Measurements from ENCODE around the gene NHLH1. TPM values are rescaled to one million over a fixed set of nuclear protein-coding genes. Genes with fewer than 3 reads are reported as not detected.

The NHLH1 gene
- total RNA-seq, 2 experiments from 2014 or later: 0.24 to 0.47 TPM

DNA sequence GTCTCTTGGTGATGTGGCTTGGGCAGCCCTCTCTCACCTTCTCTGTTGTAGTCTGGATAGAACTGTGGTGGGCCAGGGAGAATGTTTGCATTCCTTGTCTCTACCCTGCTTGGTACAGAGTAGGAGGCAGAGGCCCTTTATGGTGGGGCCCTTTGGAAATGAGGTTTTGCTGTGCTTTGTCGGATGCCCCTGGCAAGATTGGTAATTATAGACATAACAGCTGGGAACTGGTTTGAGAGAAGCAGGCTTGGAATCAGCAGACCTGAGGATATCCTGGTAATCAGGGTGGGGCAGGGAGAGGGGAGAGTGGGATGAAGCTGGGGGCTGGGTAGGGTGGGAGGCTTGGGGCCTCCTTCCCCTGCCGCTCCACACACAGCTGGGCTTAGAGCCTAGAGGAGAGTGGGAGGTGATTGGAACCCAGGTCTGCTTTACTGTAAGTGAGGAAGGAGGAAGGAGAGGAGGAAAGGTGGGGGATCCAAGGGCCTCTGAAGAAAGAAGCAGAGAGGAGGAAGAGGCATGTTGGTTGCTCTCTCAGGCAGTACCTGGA is 38.5 kb downstream of the NHLH1 start:
- Mint-ChIP-seq H3K36me3 (ENCODE audit: low read depth) (no peaks in the 10 kb centered on the region), H3K9me3 (ENCODE audit: insufficient read depth) (no peaks in the 10 kb centered on the region), H3K4me1 (ENCODE audit: low read depth) (no peaks in the 10 kb centered on the region), H3K27ac (no peak overlapping the region), H3K4me3 (no peak overlapping the region), H3K27me3 (ENCODE audit: low read depth) (peaks cover 26% of the 10 kb centered on the region)
- POLR2A ChIA-PET: no interaction called here
- DNase-seq: no peak
- CTCF ChIA-PET: no interaction called here
- ATAC-seq: no peak

DNA sequence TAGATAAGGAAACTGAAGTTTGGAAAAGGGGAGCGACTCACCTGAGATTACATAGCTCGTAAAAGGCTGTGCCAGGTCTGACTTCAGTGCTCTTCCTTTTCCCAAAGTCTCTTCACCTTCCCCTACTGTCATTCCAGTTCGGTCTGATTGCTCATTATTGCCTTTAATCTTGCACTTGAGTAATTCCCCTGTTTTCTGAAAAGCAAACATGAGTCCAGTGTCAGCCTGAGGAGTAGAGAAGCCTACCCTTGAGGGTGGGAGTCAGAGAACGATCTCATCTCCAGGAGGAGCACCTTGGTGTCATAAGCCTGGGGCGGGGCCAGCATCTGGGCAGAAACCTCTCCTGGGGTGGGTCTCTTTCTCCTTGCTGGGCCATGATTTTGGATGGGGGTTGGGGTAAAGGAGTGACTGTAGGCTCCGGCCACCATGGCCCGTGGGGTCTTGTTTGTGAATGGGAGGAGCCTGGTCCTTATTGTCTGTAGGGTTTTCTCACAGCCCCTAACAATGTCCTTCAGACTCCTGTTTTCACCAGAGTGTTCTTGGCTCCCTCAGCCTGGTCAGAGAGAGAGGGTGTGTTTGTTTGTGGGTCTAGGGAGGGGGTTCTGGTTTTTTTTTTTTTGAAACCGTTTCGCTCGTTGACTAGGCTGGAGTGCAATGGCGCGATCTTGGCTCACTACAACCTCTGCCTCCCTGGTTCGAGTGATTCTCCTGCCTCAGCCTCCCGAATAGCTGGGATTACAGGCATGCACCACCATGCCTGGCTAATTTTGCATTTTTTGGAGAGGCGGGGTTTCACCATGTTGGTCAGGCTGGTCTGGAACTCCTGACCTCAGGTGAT is 39.5 kb downstream of the NHLH1 start:
- no peaks in the 10 kb centered on the region for H3K36me3 Mint-ChIP-seq (ENCODE audit: low read depth)

DNA sequence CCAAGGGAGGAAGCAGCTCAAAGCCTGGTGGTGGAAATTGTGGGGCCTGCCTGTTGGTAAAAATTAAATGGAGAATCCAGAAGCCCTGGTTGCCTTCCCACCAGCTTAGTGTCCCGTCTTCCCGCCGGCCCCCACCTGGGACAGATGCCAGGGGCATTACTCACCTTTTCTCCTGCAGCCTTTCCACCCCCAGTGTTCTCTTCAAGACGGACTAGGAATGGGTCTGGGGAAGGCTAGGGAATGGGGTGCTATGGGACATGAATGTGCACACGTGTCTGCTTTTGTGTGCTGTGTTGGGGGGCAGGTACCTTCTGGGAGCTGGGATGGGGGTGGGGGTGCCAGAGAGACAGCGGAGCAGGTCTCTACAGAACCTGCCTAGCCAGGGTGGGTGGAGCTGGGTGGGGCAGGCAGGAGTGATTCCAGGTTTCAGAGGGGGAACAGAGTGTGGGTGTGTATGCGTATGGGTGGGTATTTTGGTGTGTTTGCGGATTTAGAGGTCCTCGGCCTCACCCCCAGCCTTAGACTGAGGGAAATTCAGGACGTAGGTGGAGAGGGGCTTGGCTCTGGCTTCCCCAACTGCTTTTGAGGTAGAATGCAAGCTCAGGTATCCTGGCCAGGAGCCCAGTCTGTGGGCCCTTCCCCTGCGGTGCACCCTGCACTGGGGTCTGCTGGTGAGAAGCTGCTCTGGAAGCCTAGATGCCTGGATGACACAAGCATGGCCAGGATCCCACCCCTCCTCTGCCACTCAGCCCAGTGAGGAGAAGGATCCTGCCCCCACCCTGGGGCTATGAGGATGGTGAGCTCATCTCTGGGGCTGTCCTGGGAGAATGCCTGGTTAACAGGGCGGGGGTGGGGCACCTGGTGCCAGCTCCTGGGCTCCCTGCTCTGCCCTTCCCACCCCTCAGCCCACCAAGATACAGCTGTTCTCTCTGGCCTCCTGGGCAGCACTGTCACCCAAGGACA is 41.2 kb downstream of the NHLH1 start:
- Mint-ChIP-seq H3K4me1 (ENCODE audit: low read depth) (no peaks in the 10 kb centered on the region), H3K9me3 (ENCODE audit: insufficient read depth) (no peaks in the 10 kb centered on the region), H3K4me3 (no peak overlapping the region), H3K27me3 (ENCODE audit: low read depth) (peaks cover 6% of the 10 kb centered on the region), H3K36me3 (ENCODE audit: low read depth) (no peaks in the 10 kb centered on the region), H3K27ac (no peak overlapping the region)
- CTCF ChIA-PET: no interaction called here
- ATAC-seq: no peak
- POLR2A ChIA-PET: no interaction called here
- DNase-seq: no peak

More for the DNA sequence above, 39.5 kb downstream of the NHLH1 start:
- no peaks in the 10 kb centered on the region for H3K4me1 Mint-ChIP-seq (ENCODE audit: low read depth)
- ATAC-seq (no peak), DNase-seq (no peak)
- no peak overlapping the region for H3K4me3 Mint-ChIP-seq
- H3K27ac Mint-ChIP-seq: no peak overlapping the region
- CTCF ChIA-PET: no interaction called here
- POLR2A ChIA-PET: no interaction called here
- peaks cover 22% of the 10 kb centered on the region for H3K27me3 Mint-ChIP-seq (ENCODE audit: low read depth)
- H3K9me3 Mint-ChIP-seq (ENCODE audit: insufficient read depth): no peaks in the 10 kb centered on the region

DNA sequence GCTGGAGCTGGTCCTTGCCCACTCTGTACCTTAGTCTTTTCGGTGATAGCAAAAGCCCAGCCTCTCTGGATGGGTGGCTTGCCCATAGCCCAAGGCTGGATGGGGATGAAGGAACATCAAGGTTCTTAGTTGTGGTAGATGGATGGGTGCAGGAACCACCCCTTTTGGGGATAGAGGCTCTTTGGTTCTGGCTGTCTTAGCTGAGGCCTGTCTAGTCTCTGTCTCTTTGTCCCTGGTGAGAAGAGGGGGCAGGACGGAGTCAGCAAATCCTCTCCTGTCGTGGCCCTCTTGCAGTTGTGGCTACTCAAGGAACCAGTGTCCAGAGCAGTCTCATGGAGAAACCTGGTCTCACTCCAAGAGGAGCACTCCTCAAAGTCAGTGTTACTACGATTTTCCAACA is 42.0 kb downstream of the NHLH1 start:
- no peak for DNase-seq
- Mint-ChIP-seq H3K36me3 (ENCODE audit: low read depth) (no peaks in the 10 kb centered on the region), H3K27ac (no peak overlapping the region), H3K27me3 (ENCODE audit: low read depth) (peaks cover 3% of the 10 kb centered on the region), H3K9me3 (ENCODE audit: insufficient read depth) (no peaks in the 10 kb centered on the region), H3K4me3 (no peak overlapping the region), H3K4me1 (ENCODE audit: low read depth) (no peaks in the 10 kb centered on the region)
- CTCF ChIA-PET: no interaction called here
- no peak for ATAC-seq
- POLR2A ChIA-PET: no interaction called here

DNA sequence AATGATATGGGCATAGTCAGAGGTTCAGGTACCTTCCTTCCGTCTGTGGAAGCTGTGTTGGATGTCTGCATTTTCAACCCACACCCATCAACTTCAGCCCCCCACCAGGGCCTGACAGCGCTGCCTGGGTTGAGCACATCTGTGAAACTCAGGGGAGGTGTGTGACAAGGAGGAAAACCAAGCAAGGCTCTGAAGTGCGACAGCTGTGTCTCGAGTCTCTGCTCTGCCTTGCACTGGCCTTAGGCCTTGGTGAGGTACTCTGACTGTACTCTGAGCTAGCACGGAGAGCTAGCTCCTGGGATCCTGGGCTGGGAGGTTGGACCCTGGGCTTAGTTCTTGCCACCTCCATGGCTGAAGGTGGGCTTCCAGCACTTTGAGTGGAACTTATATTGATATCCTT is 42.6 kb downstream of the NHLH1 start:
- no peak overlapping the region for H3K27ac Mint-ChIP-seq
- no peak for ATAC-seq
- H3K27me3 Mint-ChIP-seq (ENCODE audit: low read depth): peaks cover 5% of the 10 kb centered on the region
- no peak overlapping the region for H3K4me3 Mint-ChIP-seq
- H3K4me1 Mint-ChIP-seq (ENCODE audit: low read depth): no peaks in the 10 kb centered on the region
- H3K9me3 Mint-ChIP-seq (ENCODE audit: insufficient read depth): no peaks in the 10 kb centered on the region
- no peak for DNase-seq
- ChIA-PET CTCF (interaction anchor here (0.7 to 1.7 kb wide), 2 partner anchors 33 to 200 kb away, joined by 3 to 4 read pairs; no protein-coding TSS in a partner anchor), POLR2A (no interaction called here)
- H3K36me3 Mint-ChIP-seq (ENCODE audit: low read depth): no peaks in the 10 kb centered on the region

DNA sequence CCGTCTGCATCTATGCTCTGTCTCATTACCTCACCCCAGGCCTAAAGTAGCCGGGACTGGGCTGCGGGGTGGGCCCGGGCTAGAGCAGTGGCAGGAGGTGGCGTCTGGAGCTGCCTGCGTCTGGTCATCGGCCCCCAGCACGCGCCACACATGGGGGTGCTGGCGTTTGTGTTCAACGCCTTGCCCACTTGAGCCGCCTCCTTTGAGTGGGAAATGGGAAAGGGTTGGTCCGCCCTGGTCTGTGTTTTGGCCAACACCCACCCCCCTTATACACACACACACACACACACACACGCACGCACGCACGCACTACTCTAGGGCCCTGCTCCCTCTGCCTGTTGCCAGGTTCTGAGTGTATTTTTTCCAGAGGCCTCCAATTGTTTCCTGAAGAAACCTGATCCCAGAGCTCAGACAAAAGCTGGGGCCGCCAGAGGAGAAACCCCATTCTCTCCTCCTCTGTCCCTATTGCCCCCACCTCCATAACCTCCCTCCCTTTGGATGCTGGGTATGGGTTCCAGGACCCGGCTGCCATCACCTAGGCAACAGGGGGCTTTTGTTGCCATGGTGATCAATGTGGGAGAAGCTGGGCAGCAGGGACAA is 43.6 kb downstream of the NHLH1 start:
- DNase-seq: no peak

DNA sequence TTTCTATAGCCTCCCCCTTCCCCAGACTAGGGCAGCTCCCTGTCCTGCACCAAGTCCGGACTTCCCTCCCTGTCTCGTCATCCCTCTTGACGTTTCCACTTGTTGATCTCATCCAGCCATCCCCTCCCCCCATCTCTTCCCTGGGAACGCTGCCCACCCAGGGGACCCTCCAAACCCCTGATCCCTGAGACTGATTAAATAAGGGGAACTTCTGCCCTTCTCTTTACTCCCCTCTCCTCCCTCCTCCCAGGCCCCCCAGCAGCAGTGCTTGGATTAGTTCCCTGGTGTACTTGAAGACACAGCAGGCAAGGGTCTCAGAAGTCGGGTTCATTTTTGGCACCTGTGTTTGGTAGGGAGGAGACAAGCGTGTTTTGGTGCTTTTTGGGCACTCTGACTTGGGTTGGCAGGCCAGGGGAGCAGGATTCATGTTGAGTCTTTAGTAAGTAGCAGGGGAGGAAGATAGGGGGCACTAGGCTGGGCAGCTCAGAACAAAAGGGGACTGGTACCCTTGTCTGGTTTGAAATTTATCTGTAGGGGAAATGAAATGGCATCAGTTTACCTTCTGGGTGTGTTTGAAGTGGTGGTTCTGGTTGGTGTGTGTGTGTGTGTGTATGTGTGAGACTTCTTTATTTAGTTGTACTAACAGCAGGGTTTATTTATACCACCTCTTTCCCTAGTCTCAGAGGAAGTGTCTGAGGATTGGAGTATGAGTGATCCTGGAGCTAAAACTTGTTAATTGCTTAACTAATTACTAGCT is 44.6 kb downstream of the NHLH1 start:
- POLR2A ChIA-PET: no interaction called here
- CTCF ChIA-PET: interaction anchor here (0.7 kb wide), 1 partner anchor 167 kb away, joined by 3 read pairs; no protein-coding TSS in a partner anchor
- H3K36me3 Mint-ChIP-seq (ENCODE audit: low read depth): no peaks in the 10 kb centered on the region
- H3K4me3 Mint-ChIP-seq: no peak overlapping the region
- H3K27me3 Mint-ChIP-seq (ENCODE audit: low read depth): peaks cover 6% of the 10 kb centered on the region
- DNase-seq (no peak), ATAC-seq (no peak)
- no peak overlapping the region for H3K27ac Mint-ChIP-seq
- no peaks in the 10 kb centered on the region for H3K9me3 Mint-ChIP-seq (ENCODE audit: insufficient read depth)
- no peaks in the 10 kb centered on the region for H3K4me1 Mint-ChIP-seq (ENCODE audit: low read depth)

More for the DNA sequence above, 43.6 kb downstream of the NHLH1 start:
- no peak overlapping the region for H3K27ac Mint-ChIP-seq
- H3K27me3 Mint-ChIP-seq (ENCODE audit: low read depth): peaks cover 6% of the 10 kb centered on the region
- no peak overlapping the region for H3K4me3 Mint-ChIP-seq
- ChIA-PET CTCF (interaction anchor here (0.7 to 1.7 kb wide), 2 partner anchors 34 to 199 kb away, joined by 3 to 4 read pairs; no protein-coding TSS in a partner anchor), POLR2A (no interaction called here)
- H3K4me1 Mint-ChIP-seq (ENCODE audit: low read depth): no peaks in the 10 kb centered on the region
- no peak for ATAC-seq
- no peaks in the 10 kb centered on the region for H3K36me3 Mint-ChIP-seq (ENCODE audit: low read depth)
- H3K9me3 Mint-ChIP-seq (ENCODE audit: insufficient read depth): no peaks in the 10 kb centered on the region

DNA sequence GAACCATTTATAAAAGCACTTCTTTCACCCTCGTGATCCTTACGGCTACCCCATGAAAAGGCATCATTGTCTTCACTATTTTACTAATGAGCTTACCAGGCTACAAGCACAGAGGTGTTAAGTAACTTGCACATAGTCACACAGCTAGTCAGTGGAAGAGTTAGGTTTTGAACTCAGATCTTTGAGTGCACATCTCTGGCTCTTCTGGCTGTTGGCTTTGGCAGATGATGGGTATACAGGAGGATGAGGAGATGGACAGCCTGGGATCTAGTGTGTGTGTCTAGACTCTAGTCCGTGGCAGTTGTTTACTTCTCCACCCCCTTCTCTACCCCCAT is 45.1 kb downstream of the NHLH1 start:
- ChIA-PET POLR2A (no interaction called here), CTCF (interaction anchor here (0.7 kb wide), 1 partner anchor 166 kb away, joined by 3 read pairs; no protein-coding TSS in a partner anchor)
- Mint-ChIP-seq H3K36me3 (ENCODE audit: low read depth) (no peaks in the 10 kb centered on the region), H3K9me3 (ENCODE audit: insufficient read depth) (no peaks in the 10 kb centered on the region), H3K27me3 (ENCODE audit: low read depth) (peaks cover 6% of the 10 kb centered on the region), H3K4me1 (ENCODE audit: low read depth) (no peaks in the 10 kb centered on the region), H3K4me3 (no peak overlapping the region), H3K27ac (no peak overlapping the region)
- ATAC-seq (no peak), DNase-seq (no peak)

DNA sequence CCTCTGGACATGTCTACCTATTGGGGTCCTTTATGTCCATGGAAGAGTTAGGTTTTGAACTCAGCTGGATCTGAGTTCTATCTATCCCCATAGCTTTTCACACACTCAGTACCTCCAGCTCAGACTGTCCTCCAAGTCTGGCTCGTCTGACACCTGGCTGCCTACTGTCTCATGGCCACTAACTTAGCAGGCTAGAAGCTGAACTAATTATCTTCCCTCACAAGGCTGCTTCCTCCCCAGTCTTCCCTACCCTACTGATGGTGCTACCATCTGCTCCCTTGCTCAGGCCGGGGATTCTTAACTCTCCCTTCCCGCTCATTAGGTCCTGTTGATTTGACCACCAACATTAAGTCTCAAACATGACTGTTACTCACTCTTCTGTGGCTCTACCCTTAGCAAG is 46.8 kb downstream of the NHLH1 start:
- H3K4me1 Mint-ChIP-seq (ENCODE audit: low read depth): no peaks in the 10 kb centered on the region
- H3K27me3 Mint-ChIP-seq (ENCODE audit: low read depth): peaks cover 6% of the 10 kb centered on the region
- ATAC-seq: no peak
- no peak overlapping the region for H3K27ac Mint-ChIP-seq
- no peaks in the 10 kb centered on the region for H3K9me3 Mint-ChIP-seq (ENCODE audit: insufficient read depth)
- no peaks in the 10 kb centered on the region for H3K36me3 Mint-ChIP-seq (ENCODE audit: low read depth)
- ChIA-PET CTCF (no interaction called here), POLR2A (no interaction called here)
- DNase-seq: no peak
- no peak overlapping the region for H3K4me3 Mint-ChIP-seq

DNA sequence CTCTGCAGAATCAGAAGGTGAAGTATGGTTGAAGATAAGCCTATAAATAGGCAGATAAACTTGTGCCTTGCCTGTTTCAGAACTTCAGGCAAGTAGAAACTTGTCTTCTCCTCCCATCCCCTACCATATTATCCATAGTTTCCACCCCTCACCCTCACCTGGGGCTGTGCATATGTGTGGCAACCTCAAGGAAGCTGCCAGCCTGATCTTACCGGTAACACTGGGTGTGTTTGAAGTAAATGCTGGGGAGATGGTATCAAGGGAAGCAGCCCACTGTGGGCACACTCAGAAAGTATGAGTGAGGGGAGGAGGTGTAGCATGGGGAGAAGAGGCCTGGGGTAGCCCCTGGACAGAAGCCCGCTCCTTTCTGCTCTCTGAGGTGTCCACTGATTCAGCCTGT is 48.0 kb downstream of the NHLH1 start:
- ChIA-PET CTCF (no interaction called here), POLR2A (no interaction called here)
- Mint-ChIP-seq H3K4me1 (ENCODE audit: low read depth) (no peaks in the 10 kb centered on the region), H3K36me3 (ENCODE audit: low read depth) (no peaks in the 10 kb centered on the region), H3K27ac (no peak overlapping the region), H3K4me3 (no peak overlapping the region), H3K9me3 (ENCODE audit: insufficient read depth) (no peaks in the 10 kb centered on the region), H3K27me3 (ENCODE audit: low read depth) (peaks cover 6% of the 10 kb centered on the region)
- no peak for DNase-seq
- ATAC-seq: no peak

DNA sequence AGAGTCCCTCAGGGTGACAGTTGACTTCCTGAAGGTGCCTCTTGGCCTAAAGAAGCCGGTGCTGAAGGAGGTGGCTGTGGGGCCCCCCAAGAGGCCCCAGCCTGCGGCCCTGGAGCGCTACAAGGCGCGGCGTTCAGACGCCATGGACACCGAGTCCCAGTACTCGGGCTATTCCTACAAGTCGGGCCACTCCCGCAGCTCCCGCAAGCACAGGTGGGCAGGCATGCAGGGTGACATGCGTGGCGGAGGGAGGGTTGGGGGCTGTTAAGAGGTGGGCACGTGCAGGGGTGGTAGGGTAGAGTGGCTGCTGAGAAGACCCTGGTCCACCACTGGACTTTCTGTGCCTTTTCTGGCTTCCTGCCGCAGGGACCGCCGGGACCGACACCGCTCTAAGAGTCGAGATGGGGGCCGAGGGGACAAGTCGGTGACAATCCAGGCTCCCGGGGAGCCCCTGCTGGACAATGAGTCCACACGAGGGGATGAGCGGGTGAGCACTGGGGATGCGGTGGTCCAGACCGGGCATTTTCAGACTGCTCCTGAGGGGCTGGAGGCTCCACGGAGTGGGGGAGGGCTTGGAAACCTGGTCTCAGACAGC is 48.9 kb downstream of the NHLH1 start:
- no peaks in the 10 kb centered on the region for H3K4me1 Mint-ChIP-seq (ENCODE audit: low read depth)
- DNase-seq: no peak
- H3K27ac Mint-ChIP-seq: no peak overlapping the region
- POLR2A ChIA-PET: interaction anchor here (0.7 kb wide), 1 partner anchor 1384 kb away, joined by 4 read pairs; no protein-coding TSS in a partner anchor
- CTCF ChIA-PET: interaction anchor here (1.4 kb wide), 1 partner anchor 17 kb away, joined by 4 read pairs; no protein-coding TSS in a partner anchor
- H3K9me3 Mint-ChIP-seq (ENCODE audit: insufficient read depth): no peaks in the 10 kb centered on the region
- no peak overlapping the region for H3K4me3 Mint-ChIP-seq
- H3K36me3 Mint-ChIP-seq (ENCODE audit: low read depth): no peaks in the 10 kb centered on the region
- H3K27me3 Mint-ChIP-seq (ENCODE audit: low read depth): peaks cover 6% of the 10 kb centered on the region
- ATAC-seq: no peak
